PC-3 (cell line): Measurements from ENCODE around the gene FKBP15. TPM values are rescaled to one million over a fixed set of nuclear protein-coding genes. Genes with fewer than 3 reads are reported as not detected.

ENCODE experiments used
- ATAC-seq: fragments of 200-7000 bp; cut with Tn5 transposase; 2 replicates; pipeline ENCODE4 v1.9.1; 2020; ENCODE audit warnings: mild to moderate bottlenecking, moderate library complexity
- BruUV-seq: library from RNA; stranded (reverse); fragments of 400-500 nt; replicated peaks from 2 replicates; lab custom pipeline; 2021; lab: Mats Ljungman, UMichigan
- CTCF ChIA-PET: fragments of 300-600 bp; sonication (Branson Sonifier 250); formaldehyde crosslinking; loops from one replicate; lab custom pipeline; 2022; ENCODE audit warnings: antibody characterized with exemption; lab: Charles Lee
- POLR2A ChIA-PET: fragments of 300-600 bp; sonication (Branson Sonifier 250); formaldehyde crosslinking; loops from one replicate; lab custom pipeline; 2022; ENCODE audit warnings: antibody characterized with exemption; ENCODE audit not compliant: unreplicated experiment; lab: Charles Lee
- DNase-seq: peaks from one replicate; pipeline ENCODE4 v3.0.0-alpha.2; 2015
- H2AFZ ChIP-seq: fragments of 300-600 bp; sonication (generic); 2 replicates; pipeline ENCODE4 v1.6.0; 2016; ENCODE audit warnings: antibody characterized with exemption, low read length
- H3F3A ChIP-seq: fragments of 300-600 bp; sonication (generic); one replicate; pipeline ENCODE4 v1.6.0; 2017; ENCODE audit warnings: antibody characterized with exemption, low read length, control low read depth, mild to moderate bottlenecking; ENCODE audit not compliant: unreplicated experiment
- H3K27ac ChIP-seq: fragments of 300-600 bp; sonication (generic); 2 replicates; pipeline ENCODE4 v1.5.1; 2016; ENCODE audit warnings: mild to moderate bottlenecking, low read length
- H3K27me3 ChIP-seq: fragments of 300-600 bp; sonication (generic); 2 replicates; pipeline ENCODE4 v1.6.1; 2016; ENCODE audit warnings: low read length, mixed read lengths
- H3K36me3 ChIP-seq: fragments of 300-600 bp; sonication (generic); 2 replicates; pipeline ENCODE4 v1.6.1; 2016; ENCODE audit warnings: low read depth, mixed run types, low read length, mixed read lengths
- H3K4me1 ChIP-seq: fragments of 300-600 bp; sonication (generic); 2 replicates; pipeline ENCODE4 v1.5.1; 2016; ENCODE audit warnings: low read length; ENCODE audit not compliant: insufficient read depth
- H3K4me2 ChIP-seq: fragments of 300-600 bp; sonication (generic); 2 replicates; pipeline ENCODE4 v1.6.0; 2016; ENCODE audit warnings: low read length
- H3K4me3 ChIP-seq: fragments of 300-600 bp; sonication (generic); 2 replicates; pipeline ENCODE4 v1.5.1; 2016; ENCODE audit warnings: mild to moderate bottlenecking, low read length, mixed read lengths
- H3K79me2 ChIP-seq: fragments of 300-600 bp; sonication (generic); 2 replicates; pipeline ENCODE4 v1.6.1; 2017; ENCODE audit warnings: low read length, mixed read lengths
- H3K9ac ChIP-seq: fragments of 300-600 bp; sonication (generic); 2 replicates; pipeline ENCODE4 v1.6.0; 2016; ENCODE audit warnings: mild to moderate bottlenecking, low read length
- H3K9me2 ChIP-seq: fragments of 300-600 bp; sonication (generic); replicated peaks from 2 replicates; pipeline ENCODE4 v1.6.1; 2016; ENCODE audit warnings: mixed run types, low read length, mixed read lengths
- H3K9me3 ChIP-seq: fragments of 300-600 bp; sonication (generic); 2 replicates; pipeline ENCODE4 v1.6.1; 2016; ENCODE audit warnings: low read length, mixed read lengths
- H4K20me1 ChIP-seq: fragments of 300-600 bp; sonication (generic); 2 replicates; pipeline ENCODE4 v1.6.1; 2016; ENCODE audit warnings: low read length, mixed read lengths
- EZH2 ChIP-seq: fragments of 300-600 bp; sonication (generic); IDR thresholded peaks from one replicate; pipeline ENCODE4 v1.6.1; 2017; ENCODE audit warnings: antibody characterized with exemption, mild to moderate bottlenecking, low read length; ENCODE audit not compliant: unreplicated experiment
- EZH2phosphoT487 ChIP-seq: fragments of 300-600 bp; sonication (generic); IDR thresholded peaks from 2 replicates; pipeline ENCODE4 v1.6.1; 2018; ENCODE audit warnings: mild to moderate bottlenecking, antibody characterized with exemption, low read length, borderline replicate concordance
- intact Hi-C: fragments of 100-400 bp; cut with micrococcal nuclease; formaldehyde crosslinking; loops from 2 replicates; pipeline ENCODE4 v1.9.0; 2023
- total RNA-seq: library from RNA; depleted of rRNA; stranded (reverse); fragments of >200 nt; gene quantifications from 2 replicates; pipeline ENCODE4 v1.2.3, GENCODE V29; 2014
- TF ChIP-seq, protein P1 (sequence below): fragments of 300-600 bp; sonication (generic); conservative IDR thresholded peaks from 2 replicates; pipeline ENCODE4 v1.5.1; 2017; ENCODE audit warnings: antibody characterized with exemption, low read depth, mild to moderate bottlenecking, low read length

The FKBP15 gene
- total RNA-seq, 1 experiment from 2014 or later: 15.0 TPM

DNA sequence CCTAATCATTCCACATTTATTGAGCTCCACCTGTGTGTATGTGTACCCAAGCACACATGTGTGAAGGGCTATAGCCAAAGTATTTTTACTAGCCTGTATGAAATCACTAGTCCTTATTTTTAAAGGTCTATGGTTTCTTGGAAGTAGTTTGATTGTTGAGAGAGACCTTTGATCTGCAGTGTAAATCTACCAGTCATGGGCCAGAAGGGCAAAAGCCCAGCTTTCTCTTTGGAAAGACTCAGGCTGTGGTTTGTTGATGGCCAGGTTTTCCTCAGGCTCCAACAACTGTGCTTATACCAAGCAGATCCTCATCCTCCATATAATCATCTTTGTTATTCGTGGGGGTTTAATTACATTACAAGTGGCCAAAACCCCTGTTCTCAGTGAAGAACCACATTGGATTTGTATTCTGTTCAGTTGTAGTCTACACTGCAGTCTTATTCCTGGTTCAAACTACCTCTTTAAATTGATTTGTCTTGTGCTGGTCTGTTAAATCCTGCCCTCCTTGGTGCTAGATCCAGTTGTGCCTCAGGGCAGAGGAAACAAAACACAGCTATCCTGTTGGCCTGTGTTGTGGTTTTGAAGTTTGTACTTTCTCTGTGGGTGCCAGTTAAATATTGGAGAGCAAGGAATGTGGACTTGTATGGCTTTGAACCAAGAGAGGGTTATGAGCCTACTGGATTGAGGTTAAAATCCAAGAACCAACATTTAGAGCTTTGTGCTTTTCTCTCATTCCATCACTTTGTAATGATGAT is 41.0 kb upstream of the FKBP15 start:
- ChIA-PET CTCF (no interaction called here), POLR2A (no interaction called here)
- Histone ChIP-seq H3F3A (no peaks in the 10 kb centered on the region), H3K27me3 (no peaks in the 10 kb centered on the region), H3K9me3 (no peaks in the 10 kb centered on the region), H3K9me2 (no peaks in the 10 kb centered on the region), H2AFZ (no peak overlapping the region), H3K4me3 (no peak overlapping the region), H3K4me2 (no peak overlapping the region), H3K79me2 (no peaks in the 10 kb centered on the region), H3K36me3 (no peaks in the 10 kb centered on the region), H4K20me1 (no peaks in the 10 kb centered on the region), H3K4me1 (no peaks in the 10 kb centered on the region), H3K9ac (no peak overlapping the region), H3K27ac (no peak overlapping the region)
- intact Hi-C loops: no loop called here
- no peak for TF ChIP-seq EZH2
- TF ChIP-seq, protein P1, sequence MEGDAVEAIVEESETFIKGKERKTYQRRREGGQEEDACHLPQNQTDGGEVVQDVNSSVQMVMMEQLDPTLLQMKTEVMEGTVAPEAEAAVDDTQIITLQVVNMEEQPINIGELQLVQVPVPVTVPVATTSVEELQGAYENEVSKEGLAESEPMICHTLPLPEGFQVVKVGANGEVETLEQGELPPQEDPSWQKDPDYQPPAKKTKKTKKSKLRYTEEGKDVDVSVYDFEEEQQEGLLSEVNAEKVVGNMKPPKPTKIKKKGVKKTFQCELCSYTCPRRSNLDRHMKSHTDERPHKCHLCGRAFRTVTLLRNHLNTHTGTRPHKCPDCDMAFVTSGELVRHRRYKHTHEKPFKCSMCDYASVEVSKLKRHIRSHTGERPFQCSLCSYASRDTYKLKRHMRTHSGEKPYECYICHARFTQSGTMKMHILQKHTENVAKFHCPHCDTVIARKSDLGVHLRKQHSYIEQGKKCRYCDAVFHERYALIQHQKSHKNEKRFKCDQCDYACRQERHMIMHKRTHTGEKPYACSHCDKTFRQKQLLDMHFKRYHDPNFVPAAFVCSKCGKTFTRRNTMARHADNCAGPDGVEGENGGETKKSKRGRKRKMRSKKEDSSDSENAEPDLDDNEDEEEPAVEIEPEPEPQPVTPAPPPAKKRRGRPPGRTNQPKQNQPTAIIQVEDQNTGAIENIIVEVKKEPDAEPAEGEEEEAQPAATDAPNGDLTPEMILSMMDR: no peak
- ATAC-seq: no peak
- no TSS peak for BruUV-seq
- no peak for DNase-seq

DNA sequence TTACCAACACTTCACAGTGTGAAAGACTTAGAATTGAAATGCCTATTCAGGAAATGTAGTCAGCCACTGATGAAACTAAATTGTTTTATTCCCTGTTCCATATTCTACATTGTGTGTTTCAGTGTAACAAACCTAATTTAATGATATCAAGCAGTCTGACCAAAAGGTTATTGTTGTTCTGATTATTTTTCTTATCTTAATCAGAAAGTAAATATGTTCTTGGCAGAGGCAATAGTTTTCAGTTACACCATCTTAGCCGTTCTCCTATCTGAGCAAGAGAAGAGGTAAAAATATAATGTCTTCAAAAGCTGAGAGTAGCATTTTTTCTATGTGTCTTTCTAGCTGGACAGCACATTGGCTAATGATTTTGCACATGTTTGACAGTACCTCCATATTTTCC is 37.2 kb upstream of the FKBP15 start:
- Histone ChIP-seq H3K4me3 (no peak overlapping the region), H3K4me2 (no peak overlapping the region), H2AFZ (no peak overlapping the region), H3K27ac (no peak overlapping the region), H3K4me1 (no peaks in the 10 kb centered on the region), H3K27me3 (no peaks in the 10 kb centered on the region), H3K79me2 (no peaks in the 10 kb centered on the region), H3K36me3 (no peaks in the 10 kb centered on the region), H3F3A (no peaks in the 10 kb centered on the region), H4K20me1 (no peaks in the 10 kb centered on the region), H3K9me3 (no peaks in the 10 kb centered on the region), H3K9me2 (no peaks in the 10 kb centered on the region), H3K9ac (no peak overlapping the region)
- no TSS peak for BruUV-seq
- intact Hi-C loops: no loop called here
- DNase-seq (no peak), ATAC-seq (no peak)
- ChIA-PET POLR2A (no interaction called here), CTCF (interaction anchor here (0.6 kb wide), 1 partner anchor 37 kb away, joined by 6 read pairs; the partner anchor contains the start of genes FKBP15 and SLC31A1)
- no peak for TF ChIP-seq EZH2
- TF ChIP-seq, protein P1: no peak
- TF ChIP-seq EZH2phosphoT487: no peak

DNA sequence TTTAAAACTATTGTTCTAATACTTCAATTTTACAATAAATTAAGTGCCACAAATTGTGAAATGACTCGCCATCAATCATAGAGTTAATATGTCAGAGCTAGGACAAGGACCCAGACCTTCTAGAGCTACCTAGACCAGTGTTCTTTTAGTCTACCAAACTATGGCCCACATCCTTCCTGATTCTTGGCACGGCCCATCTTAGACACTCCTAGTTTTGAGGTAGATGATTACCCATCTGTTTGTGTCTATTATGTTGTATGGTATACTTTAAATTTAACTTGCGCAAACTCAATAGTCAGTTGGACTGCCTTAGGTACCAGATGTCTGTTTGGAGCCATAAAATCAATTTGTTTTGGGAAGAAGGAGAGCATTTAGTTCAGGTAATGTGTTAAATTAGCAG is 36.8 kb upstream of the FKBP15 start:
- Histone ChIP-seq H3K4me1 (no peaks in the 10 kb centered on the region), H3K4me3 (no peak overlapping the region), H3K9ac (no peak overlapping the region), H2AFZ (no peak overlapping the region), H3F3A (no peaks in the 10 kb centered on the region), H3K9me3 (no peaks in the 10 kb centered on the region), H3K4me2 (no peak overlapping the region), H3K9me2 (no peaks in the 10 kb centered on the region), H3K27ac (no peak overlapping the region), H4K20me1 (no peaks in the 10 kb centered on the region), H3K27me3 (no peaks in the 10 kb centered on the region), H3K36me3 (no peaks in the 10 kb centered on the region), H3K79me2 (no peaks in the 10 kb centered on the region)
- BruUV-seq: no TSS peak
- CTCF ChIA-PET: no interaction called here
- intact Hi-C loops: no loop called here
- DNase-seq (no peak), ATAC-seq (no peak)
- POLR2A ChIA-PET: no interaction called here
- TF ChIP-seq EZH2 (no peak), EZH2phosphoT487 (no peak)
- TF ChIP-seq, protein P1: no peak
